OCI-M2 (cell line): ENCODE measurements around the gene RGS19.

Experiments used
- DNase-seq: peaks from one replicate; lab custom pipeline; 2025; ENCODE audit not compliant: unreplicated experiment; lab: John Stamatoyannopoulos, UW

The RGS19 gene

DNA sequence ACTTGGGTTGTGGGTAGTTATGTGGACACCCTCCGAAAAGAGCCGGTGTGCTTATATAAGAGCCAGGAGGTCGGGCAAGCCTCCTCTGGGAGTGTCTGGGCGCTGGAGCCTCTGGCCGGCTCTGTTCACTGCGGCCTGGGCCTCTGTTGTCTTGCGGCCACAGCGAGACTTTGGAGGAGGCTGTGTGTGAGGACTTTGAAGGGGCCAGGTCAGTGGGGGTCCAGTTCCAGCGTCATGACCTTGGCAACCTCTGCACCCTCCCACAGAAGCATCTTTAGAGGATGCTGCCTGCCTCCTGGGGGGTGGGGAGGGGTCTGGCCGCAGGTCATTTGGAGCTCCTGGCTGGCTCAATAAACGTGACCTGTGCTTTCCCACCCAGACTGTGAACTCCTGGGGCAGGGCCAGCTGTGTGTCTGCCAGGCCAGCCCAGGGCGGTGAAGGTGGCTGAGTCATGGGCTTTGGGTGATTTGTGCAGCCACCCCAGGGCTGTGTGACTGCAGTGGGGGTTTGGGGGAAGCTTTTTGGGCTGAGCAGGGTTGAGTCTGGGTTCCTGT, 15.1 kb downstream of the RGS19 start:
- no peak for DNase-seq

DNA sequence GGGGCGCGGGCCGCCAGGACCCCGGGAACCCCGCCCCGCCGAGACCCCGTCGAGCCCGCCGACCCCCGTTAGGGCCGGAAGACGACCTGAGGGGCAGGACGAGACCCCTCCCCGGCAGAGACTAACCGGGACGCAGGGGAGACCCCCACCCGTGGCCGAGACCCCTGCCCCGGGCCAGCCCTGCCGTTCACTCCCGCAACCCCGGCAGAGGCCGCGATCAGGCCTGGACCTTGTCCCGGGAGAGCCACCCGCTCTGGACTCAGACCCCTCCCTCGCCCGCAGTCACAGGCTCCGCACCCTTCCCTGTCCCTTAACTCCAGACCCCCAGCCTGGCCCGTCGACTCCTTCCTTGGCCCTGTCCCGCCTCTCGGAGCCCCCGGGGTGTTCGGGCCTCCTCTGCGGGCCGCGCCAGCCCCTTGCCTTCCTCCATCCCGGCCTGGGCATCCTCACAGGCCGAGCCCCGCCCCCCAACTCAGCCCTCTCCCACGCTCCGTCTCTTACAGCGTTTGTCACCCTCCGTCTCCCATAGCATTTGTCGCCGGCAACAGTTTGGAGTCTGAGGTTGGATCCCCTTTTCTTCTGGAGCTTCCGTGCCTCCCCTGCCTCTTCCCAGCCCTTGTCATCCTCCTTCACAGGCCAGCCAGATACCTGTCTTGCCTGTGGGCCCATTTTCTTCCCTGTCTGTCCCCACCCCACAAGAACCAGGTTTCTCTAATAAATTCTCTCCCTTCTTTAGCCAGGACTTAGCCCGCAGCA, 15.8 kb downstream of the RGS19 start:
- no peak for DNase-seq

- DNase-seq: no peak
Measured at GRCh38 chr20:64062596-64063388, 16.5 kb downstream of the RGS19 start, which contains the start of gene TCEA2. Gene TCEA2, plus strand, starts transcription at chr20:64063198. Its CDS starts 115 bp downstream, at chr20:64063313.

DNA sequence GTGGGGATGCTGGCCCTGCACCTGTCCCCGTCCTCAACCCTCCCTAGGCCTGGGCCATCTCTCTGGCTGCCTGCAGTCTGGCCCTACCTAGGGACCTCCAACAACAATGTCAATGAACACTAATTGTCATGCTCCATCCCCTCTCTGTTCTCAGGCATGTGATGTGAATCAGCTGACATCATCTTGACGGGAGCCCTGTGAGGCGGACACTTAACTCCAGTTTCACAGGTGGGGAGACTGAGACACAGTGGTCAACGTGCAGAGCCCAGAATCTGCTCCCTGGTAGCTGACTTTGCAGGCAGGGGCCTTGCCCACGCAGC, 17.1 kb downstream of the RGS19 start:
- no peak for DNase-seq

DNA sequence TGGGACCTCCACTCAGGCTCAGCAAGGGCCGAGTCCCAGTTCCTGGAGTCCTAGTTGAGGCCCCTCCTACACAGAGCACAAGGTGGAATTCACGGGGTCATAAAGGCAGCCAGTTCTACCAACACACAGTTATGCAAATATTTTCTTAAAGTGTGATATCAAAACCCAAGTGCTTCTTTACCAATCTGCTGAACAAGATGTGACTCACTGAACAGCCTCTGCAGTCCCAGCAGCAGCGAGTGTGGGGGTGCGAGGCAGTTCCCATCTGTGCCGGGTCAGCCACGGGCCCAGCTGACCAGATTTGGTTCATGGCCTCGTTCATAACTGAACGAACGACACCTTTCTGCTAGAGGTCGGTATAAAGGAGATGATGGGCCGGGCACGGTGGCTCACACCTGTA, 20.8 kb downstream of the RGS19 start:
- no peak for DNase-seq

DNA sequence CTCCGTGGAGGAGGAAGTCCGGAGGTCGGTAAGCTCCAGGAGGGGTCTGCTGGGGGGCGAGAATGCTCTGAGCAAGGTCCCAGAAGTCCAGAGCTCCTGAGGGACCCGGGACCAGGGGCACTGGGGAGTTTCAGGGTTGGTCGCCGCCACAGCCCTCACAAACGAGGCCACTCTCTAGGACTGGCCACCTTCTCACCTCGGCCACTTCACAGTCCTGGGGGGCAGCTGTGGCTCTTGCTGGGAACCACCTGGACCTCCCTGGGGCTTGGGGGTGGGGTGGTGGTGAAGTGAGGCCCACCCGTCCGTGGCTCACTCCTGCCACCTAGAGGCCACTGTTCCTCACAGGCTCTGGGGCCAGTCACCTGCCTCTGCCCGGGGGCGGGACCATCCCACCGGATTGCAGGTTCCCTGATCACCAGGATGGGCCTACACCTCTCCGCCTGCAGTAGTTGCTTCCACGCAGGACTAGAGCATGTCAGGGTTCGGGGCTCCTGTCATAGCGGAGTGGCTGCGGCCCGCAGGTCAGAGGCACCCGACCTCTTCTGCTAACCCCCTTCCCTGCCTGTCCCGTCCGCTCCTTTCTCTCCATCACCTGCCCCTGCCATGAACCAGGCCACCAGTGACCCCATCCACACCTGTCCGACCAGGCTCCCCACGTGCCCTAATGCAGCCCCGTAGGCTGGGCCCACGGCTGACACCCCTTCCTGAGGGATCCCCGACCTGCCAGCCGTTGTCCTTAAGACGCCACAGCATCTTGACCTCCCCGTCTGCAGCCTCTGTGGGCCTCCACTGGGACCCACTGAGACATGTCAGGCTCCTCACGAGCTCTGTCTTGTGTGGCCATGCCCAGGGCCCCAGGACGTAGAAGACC, 21.5 kb downstream of the RGS19 start:
- no peak for DNase-seq

DNA sequence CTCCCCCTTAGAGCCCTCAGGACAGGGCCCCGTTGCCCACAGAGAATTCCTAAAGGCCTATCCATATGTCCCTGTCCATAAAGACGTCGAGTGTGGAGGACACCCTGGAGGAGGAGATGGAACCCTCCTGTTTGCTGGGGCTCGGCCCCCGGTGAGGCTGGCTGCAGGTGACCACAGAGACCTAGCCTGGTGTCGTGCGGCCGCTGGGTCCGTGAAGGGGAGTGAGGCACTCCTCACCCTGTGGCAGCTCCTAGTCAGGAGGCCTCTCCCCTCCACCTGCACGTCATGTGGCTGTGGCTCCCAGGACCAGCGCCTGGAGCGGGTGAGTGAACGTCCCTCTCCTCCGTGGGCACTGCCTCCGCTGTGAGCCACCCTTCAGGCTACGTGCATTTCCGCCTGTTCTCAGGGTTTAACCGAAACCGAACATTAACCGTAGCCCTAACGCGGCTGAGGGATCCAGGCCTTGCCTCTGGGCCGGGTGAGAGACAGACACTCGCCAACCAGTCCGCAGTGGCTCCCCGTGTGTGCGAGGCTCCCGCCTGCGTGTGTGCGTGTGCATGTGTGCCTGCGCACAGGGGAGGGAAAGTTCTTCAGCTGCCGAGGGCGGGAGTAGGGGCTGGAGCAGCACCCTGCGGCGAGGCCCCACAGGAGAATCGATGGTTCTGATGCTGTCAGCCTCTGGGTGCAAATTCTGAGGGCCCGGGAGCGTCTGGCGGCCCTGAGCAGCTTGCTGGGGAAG, 22.3 kb downstream of the RGS19 start:
- DNase-seq: no peak

- no peak for DNase-seq
Measured at GRCh38 chr20:64056639-64056888, 22.8 kb downstream of the RGS19 start.

DNA sequence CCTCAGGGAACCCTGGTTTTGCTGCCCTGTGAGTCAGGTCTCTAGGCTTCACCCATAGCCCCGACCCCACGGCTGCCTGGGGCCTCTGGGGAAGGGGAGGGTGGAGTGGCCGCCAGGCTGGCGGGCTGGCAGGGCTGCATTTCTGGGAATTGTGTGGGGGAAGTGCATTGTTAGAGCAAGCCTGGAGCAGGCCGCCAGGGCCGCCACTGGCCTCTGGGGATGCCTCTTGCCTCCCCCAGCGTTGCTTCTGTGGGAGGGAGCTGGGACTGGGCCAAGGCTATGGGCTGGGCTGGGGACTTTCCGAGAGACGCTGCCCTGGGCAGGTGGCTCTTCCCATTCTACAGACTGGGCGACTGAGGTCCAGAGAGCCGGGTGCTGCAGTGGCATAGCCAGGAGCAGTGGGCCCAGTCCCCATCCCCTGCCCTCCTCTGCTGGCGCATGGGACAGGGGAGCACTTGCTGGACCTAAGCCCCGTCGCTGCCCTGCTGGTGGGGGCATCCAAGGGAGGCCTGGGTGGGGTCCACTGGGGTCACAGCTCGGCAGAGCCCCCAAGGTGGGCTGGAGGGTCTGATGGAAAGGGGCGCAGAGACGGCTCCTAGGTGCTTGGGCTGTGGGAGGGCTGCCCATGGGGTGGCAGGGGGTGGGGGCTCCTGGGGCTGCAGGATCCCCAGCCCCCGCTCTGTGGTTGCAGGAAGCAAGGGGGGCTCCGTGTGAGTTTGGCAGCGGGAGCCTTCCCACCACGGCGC, 23.3 kb downstream of the RGS19 start:
- no peak for DNase-seq

- no peak for DNase-seq
Measured at GRCh38 chr20:64055396-64055892, 23.9 kb downstream of the RGS19 start.

DNA sequence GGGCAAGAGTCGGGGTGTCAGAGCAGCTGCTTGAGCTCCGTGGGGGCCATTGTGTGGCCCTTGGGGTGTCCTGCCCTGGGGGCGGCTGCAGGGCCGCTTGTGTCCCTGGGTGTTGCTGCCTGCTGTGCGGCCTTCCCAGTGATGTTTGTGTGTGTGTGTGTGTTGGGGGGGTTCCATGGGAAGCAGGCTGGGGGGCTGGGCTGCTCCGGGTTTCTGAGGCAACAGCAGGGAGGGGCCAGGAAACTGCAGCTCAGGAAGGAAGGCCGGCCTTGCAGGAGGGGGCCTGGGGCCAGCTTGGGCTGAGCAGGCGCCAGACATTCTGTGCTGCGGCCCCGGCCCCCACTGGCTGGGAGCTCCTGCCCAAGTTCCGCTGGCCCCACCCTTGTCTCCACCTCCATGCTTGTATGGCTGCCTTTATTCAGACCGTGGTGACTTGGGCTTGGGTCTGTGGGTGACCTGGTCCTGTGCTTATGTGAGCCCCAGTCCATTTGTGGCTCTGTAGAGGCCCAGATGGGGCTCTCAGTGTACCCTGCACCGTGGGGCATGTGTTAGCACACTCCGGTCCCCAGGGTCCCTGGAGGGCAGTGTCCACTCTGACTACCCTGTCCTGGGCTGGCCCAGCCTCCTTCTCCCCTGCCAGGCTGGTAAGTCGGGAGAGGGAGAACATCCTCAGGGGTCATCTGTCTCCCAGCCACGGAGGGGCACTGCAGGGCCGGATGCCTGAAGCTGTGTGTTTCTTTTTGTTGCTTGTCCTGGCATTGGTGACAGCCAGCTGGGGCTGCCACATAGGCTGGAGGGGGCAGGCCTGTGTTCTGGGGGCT, 25.3 kb downstream of the RGS19 start:
- DNase-seq: no peak

GRCh38 chr20:64052987-64053840, 26.1 kb downstream of the RGS19 start:
- DNase-seq: no peak

- no peak for DNase-seq
Measured at GRCh38 chr20:64052326-64052722, 27.0 kb downstream of the RGS19 start.

DNA sequence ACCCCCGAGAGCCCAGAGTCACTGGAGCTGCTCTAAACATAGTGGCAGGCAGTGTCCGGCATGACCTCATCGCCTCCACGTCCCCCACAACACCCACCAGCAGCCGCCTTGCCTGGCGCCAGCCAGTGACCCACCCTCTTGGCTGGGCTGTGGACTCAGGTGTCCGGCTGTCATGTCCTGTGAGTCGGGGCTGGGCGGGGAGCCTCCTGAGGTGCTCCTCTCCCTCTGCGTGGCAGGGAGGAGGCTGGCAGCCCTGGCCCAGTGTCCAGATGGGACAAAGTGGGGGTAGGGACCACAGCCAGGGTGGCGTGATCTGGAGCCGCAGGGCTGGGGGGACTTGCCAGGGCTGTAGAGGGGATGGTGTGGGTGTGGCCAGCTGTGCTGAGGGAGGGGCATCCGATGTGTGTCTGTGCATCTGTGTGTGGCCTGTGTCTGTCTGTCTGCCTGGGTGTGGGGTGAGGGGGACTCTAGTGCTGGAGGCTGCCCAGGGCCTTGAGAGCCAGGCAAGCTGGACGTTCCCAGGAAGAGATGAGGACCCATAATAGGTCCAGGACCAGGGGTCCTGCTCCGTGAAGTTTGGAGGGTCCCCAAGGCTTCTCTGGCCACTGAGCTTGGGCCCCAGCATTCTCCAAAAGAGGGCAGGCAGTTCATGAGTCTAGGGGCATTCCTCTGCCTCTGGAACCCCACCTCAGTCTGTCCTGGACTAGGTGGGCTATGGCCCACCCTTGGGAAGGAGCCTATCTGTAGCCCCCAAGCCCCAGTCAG, 27.6 kb downstream of the RGS19 start:
- no peak for DNase-seq

- DNase-seq: no peak
Measured at GRCh38 chr20:64051033-64051452, 28.3 kb downstream of the RGS19 start.

GRCh38 chr20:64050261-64051032, 28.9 kb downstream of the RGS19 start:
- no peak for DNase-seq

- DNase-seq: no peak
Measured at GRCh38 chr20:64049878-64050260, 29.4 kb downstream of the RGS19 start.
